NOMO-1 treated with DMSO at 0.1 percent for 48 hours (cell line): ENCODE data around the gene CEP170B.
"Not testable (repeated sequence)": the region's sequence is repeated elsewhere in the genome, so short reads cannot be mapped to it uniquely, and the experiment has no call there.

ENCODE experiments used
- DNase-seq: peaks from one replicate; lab custom pipeline; 2025; ENCODE audit not compliant: unreplicated experiment; lab: John Stamatoyannopoulos, UW

CEP170B gene

DNA sequence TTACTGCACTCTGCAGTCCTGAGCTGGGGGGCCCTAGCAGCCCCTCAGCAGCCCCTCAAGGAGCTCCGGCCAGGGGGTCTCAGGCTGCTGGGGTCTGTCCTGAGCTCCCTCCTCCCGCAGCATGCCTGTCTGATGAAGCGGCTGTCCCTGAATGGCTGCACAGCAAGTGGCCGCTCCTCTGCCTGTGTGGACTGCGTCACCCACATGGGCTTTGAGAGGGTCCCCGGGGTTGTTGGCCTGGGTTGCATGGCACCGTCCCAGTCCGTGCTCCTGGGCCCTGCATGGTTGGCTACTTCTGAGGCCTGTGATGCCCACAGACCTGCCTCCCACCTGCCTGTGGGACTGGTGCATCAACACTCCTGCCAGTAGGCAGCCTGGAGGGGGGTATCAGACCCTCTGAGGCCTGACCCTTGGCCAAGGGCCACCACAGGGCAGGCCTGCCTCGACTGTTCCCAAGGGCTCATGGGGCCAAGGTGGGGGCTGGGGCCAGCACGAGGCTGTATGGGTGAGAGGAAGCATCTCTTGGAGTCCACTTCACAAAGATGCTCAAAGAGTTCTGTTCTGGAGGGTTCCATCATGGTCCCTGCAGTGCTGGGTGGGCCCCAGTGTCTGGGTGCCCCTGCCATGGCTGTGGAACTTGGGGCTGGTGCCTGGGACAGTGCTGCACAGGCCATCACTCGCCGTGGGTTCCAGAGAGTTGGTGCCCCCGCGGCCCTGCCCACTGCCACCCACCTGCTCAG, 12.2 kb downstream of the CEP170B start:
- DNase-seq, result no peak

DNA sequence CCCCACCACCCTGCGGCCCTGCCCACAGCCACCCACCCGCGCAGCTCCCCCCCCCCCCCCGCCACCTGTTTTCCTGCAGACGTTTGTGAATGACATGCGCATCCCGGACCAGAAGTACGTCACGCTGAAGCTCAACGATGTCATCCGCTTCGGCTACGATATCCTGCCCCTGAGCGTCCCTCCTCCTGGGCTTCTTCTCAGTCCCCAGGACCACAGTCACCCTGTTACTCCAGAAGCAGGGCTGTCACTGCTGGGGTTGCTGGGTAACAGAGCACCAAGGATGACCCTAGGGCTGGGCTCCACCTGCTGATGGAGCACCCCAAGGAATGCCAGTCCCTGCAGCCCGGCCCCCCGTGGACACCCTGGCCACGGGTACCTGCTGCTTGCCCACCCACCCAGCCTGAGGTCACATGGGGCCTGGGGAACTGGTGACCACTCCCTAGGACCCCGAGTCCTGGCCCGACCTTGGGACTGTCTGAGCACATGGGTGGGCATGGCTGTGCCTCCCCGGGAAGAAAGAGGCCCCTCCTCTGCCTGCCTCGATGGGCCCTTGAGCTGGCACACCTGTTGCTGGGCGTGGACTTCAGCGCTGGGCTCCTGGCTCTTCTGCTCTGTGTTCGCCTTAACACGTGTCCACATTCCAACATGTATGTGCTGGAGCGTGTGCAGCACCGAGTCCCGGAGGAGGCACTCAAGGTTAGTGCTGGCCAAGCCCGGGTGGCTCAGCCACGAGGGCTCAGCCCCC, 12.9 kb downstream of the CEP170B start:
- no peak for DNase-seq

DNA sequence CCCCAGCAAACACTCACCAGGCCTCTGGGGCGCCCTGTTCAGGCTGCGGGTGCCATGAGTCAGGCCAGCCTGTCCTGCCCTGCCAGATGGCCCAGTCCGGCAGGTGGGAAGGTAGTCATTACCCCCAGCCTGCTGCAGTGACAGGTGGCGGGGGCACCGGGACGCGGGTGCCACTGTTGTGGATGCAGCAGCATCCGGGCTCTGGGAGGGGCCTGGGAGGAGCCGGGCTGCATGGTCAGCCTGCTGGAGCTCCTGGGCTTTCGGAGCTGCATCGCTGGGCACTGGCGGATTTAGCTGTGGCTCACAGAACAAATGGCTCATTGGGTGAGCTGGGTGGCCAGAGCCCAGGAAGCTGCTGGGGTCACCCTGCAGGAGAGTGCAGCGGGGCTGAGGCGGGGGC, 13.5 kb downstream of the CEP170B start:
- DNase-seq, result no peak

DNA sequence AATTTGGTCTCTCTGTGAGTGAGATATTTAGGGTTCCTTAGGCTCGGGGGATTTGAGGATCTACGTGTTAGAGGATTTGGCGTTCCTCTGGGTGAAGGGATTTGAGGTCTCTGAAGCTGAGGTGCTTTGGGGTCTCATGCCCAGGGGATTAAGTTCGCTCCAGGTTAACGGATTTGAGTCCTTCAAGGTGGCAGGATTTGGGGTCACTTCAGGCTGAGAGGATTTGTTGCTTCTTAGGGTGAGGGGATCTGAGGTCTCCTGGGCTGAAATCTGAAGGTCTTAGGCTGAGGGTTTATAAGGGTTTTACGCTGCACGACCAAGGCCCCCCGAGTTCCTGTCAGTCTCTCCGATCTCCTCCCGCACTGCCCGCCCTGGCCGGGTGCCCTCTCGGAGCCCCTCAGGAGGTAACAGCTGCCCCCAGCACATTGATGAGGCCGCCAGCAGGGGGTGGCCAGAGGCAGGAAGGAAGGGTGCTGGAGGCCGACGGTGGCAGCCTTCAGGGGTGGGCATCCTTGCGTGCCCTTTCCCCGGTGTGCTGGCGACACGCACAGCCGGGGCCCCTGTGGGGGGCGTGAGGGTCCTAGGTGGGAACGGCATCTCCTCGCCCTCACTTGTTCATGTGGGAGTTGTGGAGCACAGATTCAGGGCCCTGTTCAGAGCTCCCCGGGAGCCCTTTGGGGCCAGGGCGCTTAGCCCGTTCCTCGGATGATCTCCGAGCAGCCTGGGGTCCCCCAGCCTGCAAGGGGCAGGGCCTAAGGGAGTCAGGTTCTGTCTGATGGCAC, 14.3 kb downstream of the CEP170B start:
- DNase-seq, result no peak

DNA sequence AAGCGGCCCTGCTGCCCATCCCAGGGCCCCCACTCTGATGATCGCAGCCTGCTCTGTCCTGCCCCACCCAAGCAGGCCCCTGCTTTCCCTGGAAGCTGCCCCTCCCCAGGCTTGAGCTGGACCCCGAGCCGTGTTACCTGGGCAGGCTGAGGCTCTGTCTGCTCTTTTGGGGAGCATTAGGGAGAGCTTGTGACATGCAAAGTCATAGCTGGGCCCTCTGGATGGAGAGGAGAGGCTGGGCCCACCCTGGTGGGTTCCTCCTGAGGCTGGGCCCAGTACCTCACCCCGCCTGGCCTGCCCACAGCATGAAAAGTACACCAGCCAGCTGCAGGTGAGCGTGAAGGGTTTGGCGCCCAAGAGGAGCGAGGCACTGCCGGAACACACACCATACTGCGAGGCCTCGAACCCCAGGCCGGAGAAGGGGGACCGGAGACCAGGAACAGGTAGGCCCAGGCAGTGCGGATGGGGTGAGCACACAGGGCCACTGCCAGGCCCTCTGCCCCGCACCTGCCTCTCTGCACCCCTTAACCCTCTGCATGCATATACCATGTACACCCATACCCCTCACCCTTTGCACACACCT, 15.0 kb downstream of the CEP170B start:
- DNase-seq, result no peak

DNA sequence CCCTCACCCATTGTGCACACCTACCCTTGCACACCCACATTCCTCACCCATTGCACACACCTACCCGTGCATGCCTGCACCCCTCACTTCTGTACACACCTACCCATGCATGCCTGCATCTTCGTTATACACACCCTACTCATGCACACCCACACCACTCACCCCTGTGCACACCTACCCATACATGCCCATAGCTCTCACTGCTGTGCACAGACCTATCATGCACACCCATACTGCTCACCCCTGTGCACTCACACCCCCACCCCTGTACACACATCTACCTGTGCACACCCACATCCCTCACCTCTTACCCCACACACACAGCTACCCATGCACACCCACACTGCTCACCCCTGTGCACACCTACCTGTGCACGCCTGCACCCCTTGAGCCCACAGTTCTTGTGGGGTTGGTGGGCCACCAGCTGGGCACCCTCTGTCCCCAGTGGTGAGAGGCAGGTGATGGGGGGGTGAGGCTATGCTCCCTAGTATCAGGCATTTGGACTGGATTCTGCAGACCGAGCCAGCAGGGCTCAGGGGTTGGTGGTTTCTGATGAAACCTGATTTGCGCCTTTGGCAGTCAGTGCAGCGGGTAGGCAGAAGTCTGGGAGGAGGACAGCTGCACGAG, 15.6 kb downstream of the CEP170B start:
- no peak for DNase-seq

DNA sequence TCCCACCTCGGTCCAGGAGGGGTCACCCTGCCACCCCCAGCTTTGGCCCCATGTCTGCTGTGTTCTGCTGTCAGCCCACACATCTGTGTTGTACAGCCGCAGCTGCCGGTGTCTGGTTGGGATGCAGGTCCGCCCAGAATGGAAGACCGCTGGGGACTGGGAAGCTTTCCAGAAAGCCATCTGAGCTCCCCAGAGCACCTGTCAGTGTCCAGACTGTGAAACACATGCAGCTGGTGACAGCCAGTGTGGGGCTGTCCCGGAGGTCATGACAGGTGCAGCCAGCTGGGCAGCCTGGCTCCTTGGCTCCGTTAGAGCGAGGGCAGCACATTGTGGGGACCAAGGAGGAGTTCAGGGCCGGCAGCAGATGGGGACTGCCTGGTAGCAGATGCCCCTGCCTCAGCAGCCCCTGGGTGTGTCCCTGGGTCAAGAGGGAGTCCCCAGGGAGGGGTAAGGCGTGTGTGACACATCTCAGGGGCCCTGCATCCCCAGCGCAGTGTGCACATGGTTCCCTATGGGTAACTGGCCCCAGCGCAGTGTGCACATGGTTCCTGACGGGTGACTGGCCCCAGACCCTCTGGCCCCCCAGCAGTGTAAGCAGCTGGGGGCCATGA, 16.4 kb downstream of the CEP170B start:
- DNase-seq, result no peak

DNA sequence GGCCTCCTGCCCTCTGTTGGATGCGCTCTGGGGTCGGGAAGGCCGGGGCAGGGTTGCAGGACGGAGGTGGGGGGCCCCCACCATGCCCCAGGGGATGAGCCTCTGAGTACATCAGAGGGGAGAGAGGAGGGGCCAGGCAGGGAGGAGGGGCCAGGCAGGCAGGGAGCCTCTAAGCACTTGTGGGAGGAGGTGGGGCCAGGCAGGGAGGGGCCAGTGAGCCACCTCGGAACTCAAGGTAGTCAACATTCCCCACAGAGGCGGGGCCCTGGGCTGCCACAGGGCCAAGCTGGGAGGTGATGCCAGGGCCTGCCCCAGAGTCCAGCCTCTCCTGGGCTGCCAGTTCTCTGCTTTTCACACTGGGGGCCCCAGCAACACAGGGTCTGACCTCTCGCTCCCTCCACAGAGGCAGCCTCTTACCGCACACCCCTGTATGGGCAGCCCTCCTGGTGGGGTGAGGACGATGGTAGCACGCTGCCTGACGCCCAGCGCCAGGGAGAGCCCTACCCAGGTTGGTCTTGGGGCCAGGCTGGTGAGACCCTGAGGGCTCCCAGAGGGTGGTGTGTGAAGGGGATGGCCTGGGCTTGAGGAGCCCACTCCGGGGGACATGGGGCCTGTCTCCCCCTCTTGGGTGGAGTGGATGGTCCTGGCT, 17.4 kb downstream of the CEP170B start:
- no peak for DNase-seq

DNA sequence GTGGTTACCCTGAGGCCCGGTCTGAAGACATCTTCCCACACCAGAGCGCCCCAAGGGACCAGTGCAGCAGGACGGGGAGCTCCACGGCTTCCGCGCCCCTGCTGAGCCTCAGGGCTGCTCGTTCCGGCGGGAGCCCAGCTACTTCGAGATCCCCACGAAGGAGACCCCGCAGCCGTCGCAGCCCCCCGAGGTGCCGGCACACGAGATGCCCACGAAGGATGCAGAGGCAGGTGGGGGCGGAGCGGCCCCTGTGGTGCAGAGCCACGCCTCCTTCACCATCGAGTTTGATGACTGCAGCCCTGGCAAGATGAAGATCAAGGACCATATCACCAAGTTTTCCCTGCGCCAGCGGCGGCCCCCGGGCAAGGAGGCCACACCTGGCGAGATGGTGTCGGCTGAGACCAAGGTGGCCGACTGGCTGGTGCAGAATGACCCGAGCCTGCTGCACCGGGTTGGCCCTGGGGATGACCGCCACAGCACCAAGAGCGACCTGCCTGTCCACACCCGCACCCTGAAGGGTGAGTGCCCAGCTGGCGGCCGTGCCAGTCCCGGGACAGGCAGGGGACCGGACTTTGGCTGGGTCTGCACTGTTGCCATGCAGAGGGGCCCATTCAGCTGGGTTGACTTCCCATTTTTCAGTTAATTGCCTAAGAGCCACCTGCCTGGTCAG, 18.1 kb downstream of the CEP170B start:
- DNase-seq, result no peak

DNA sequence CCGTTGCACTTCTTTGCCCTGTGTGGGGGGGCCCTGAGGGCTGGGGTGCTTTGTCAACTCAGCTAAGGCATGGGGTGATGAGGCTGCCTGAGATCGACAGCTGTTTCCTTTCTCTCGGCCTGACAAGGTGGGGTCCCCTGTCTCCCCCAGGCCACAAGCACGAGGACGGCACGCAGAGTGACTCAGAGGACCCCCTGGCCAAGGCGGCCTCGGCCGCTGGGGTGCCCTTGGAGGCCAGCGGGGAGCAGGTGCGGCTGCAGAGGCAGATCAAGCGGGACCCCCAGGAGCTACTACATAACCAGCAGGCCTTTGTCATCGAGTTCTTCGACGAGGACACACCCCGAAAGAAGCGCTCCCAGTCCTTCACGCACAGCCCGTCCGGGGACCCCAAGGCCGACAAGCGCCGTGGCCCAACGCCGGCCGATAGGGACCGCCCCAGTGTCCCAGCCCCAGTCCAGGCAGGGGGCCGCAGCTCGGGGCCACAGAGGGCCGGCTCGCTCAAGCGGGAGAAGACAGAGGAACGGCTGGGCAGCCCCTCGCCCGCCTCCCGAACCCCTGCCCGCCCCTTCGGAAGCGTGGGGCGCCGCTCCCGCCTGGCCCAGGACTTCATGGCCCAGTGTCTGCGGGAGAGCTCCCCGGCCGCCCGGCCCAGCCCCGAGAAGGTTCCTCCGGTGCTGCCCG, 18.8 kb downstream of the CEP170B start:
- no peak for DNase-seq

DNA sequence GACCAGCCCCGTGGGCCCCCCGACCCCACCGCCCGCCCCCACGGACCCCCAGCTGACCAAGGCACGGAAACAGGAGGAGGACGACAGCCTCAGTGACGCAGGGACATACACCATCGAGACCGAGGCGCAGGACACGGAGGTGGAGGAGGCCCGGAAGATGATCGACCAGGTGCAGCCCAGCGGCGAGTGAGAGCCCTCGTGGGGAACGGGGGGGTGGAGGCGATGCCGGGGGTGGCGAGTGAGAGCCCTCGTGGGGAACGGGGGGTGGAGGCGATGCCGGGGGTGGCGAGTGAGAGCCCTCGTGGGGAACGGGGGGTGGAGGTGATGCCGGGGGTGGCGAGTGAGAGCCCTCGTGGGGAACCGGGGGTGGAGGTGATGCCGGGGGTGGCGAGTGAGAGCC, 19.3 kb downstream of the CEP170B start:
- not testable (repeated sequence) for DNase-seq

DNA sequence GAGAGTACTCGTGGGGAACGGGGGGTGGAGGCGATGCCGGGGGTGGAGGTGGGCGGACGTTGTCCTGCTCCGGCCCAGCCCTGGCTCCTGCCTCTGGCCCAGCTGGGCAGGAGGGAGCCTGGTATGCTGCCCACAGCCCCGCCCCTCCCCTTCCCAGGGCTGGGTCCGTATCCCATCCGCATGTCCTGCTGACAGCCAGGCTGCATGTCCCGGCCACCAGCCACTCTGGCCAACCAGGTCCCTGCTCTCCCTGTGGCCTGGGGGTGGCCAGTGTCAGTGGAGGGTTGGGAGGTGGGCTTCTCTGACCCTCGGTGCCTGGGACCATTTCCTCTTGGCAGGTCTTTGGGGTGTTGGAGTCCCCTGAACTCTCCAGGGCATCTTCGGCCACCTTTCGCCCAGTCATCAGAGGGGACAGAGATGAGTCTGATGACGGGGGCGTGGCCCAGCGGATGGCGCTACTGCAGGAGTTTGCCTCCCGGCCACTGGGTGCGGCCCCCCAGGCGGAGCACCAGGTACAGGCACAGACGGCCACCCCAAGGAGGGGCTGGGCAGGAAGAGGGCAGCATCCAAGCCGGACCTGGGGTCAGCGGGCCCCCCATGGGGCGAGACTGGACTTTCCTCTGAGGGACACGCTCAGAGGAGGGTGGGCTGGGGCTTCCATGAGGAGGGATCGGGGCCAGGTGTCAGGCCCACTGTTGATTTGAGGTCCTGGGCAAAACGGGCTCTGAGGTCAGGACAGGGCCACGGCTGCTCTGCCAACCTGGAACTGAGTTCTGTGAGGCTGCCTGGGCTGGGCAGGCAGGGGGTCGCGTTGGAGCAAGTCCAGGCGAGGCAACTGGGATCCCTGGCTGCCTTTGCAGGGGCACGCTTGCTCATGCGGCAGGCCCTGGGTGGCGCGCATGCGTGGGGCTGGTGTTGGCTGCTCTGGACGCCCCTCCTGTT, 20.2 kb downstream of the CEP170B start:
- DNase-seq, result no peak

DNA sequence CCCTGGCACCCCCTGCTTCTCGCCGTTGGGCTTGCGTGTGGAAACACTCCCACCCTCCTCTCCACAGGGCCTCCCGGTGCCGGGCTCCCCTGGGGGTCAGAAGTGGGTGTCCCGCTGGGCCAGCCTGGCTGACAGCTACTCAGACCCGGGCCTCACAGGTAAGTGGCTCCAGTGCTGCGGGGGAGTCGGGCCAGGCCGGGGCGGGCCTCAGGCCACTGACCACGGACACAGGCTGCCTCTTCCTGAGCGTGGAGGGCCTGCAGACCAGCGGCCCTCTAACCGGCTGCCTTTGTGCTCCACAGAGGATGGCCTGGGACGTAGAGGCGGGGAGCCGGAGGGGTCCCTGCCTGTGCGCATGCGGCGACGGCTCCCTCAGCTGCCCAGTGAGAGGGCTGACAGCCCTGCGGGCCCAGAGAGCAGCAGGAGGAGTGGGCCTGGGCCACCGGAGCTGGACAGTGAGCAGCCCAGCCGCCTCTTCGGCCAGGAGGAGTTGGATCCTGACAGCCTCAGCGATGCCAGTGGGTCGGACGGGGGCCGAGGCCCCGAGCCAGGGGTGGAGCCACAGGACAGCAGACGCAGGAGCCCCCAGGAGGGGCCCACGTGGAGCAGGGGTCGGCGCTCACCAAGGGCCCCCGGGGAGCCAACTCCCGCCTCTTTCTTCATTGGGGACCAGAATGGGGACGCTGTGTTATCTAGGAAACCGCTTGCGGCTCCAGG, 21.1 kb downstream of the CEP170B start:
- DNase-seq, result no peak

DNA sequence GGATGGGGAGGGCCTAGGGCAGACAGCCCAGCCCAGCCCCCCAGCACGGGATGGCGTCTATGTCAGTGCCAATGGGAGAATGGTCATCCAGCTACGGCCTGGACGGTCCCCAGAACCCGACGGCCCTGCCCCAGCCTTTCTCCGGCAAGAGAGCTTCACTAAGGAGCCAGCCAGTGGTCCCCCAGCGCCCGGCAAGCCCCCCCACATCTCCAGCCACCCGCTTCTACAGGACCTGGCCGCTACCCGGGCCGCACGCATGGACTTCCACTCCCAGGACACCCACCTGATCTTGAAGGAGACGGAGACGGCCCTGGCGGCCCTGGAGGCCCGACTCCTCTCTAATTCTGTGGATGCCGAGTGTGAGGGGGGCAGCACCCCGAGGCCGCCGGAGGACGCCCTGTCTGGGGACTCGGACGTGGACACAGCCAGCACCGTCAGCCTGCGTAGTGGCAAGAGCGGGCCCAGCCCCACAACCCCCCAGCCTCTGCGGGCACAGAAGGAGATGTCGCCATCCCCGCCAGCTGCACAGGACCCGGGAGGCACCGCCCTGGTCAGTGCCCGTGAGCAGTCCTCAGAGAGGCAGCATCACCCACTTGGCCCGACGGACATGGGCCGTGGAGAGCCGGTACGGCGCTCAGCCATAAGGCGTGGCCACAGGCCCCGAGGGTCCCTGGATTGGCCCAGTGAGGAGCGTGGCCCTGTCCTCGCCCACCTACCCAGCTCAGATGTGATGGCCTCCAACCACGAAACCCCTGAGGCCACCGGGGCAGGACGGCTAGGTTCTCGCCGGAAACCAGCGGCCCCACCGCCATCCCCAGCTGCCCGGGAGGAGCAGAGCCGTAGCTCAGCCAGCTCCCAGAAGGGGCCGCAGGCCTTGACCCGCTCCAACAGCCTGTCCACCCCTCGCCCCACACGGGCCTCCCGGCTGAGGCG, 21.9 kb downstream of the CEP170B start:
- DNase-seq, result no peak

DNA sequence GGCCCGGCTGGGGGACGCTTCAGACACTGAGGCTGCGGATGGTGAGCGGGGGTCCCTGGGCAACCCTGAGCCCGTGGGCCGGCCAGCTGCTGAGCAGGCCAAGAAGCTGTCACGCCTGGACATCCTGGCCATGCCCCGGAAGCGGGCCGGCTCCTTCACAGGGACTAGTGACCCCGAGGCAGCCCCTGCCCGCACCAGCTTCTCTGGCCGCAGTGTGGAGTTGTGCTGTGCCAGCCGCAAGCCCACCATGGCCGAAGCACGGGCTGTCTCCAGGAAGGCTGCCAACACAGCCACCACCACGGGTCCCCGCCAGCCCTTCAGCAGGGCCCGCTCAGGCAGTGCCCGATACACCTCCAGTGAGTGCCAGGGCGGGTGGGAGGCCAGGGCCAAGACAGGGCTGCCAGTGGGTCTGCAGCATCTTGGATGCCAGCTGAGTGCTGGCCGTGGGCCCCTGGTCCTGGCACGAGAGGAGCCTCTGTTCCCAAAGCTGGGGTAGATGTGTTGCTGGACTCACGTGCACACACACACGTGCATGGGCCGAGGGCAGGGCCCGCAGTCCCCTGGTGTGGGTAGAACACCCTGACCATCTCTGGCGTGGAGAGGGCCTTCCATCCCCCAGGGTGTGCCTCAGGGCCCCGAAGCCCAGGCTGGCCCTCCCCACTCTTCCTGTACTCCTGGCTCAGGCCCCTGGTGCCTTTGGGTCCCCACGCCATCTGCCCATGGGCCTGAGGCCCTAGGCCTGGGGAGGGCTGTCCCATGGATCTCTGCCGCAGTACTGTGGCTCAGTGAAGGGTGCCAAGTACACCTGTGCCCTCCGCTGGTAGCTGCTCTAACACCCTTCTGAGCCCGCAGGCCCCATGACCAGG, 22.8 kb downstream of the CEP170B start:
- no peak for DNase-seq
